IMR-90 (cell line): ENCODE measurements around the gene LUC7L3. TPM values are rescaled to one million over a fixed set of nuclear protein-coding genes. Genes with fewer than 3 reads are reported as not detected.

ENCODE experiments used
- ATAC-seq: fragments of 200-7000 bp; cut with Tn5 transposase; 2 replicates; pipeline ENCODE4 v1.9.1; 2020; ENCODE audit warnings: low read depth, mild to moderate bottlenecking, moderate library complexity
- BruUV-seq: library from RNA; stranded (reverse); fragments of 400-500 nt; replicated peaks from 2 replicates; lab custom pipeline; 2021; lab: Mats Ljungman, UMichigan
- CTCF ChIA-PET: fragments of 300-600 bp; formaldehyde crosslinking; extraction: SDS; loops from one replicate; lab custom pipeline; 2021; ENCODE audit warnings: antibody characterized with exemption; lab: Yijun Ruan, JAX
- POLR2A ChIA-PET: fragments of 300-600 bp; sonication (Branson Sonifier 250); formaldehyde crosslinking; loops from one replicate; lab custom pipeline; 2022; ENCODE audit warnings: antibody characterized with exemption; ENCODE audit not compliant: unreplicated experiment; lab: Charles Lee
- DNase-seq: peaks from one replicate; pipeline ENCODE4 v3.0.0; 2013
- H2AFZ ChIP-seq: replicated peaks from 2 replicates; pipeline ENCODE3; 2013; ENCODE audit warnings: low read length, mild to moderate bottlenecking; ENCODE audit not compliant: poor library complexity
- H2AK5ac ChIP-seq: 2 replicates; pipeline ENCODE4 v1.6.1; 2013; ENCODE audit warnings: low read depth, low read length, inconsistent platforms
- H2AK9ac ChIP-seq: replicated peaks from 2 replicates; pipeline ENCODE3; 2013; ENCODE audit warnings: mild to moderate bottlenecking, low read depth, low read length, moderate library complexity; ENCODE audit not compliant: poor library complexity
- H2BK120ac ChIP-seq: 2 replicates; pipeline ENCODE4 v1.6.1; 2013; ENCODE audit warnings: low read depth, low read length, inconsistent platforms
- H2BK15ac ChIP-seq: 3 replicates; pipeline ENCODE4 v1.6.1; 2013; ENCODE audit warnings: low read depth, low read length, inconsistent platforms
- H2BK20ac ChIP-seq: 2 replicates; pipeline ENCODE4 v1.6.1; 2013; ENCODE audit warnings: low read depth, mild to moderate bottlenecking, inconsistent platforms, low read length, moderate library complexity
- H2BK5ac ChIP-seq: 2 replicates; pipeline ENCODE4 v1.6.1; 2013; ENCODE audit warnings: mild to moderate bottlenecking, low read depth, low read length, inconsistent platforms; ENCODE audit not compliant: poor library complexity, severe bottlenecking
- H3K14ac ChIP-seq: replicated peaks from 2 replicates; pipeline ENCODE4 v1.6.1; 2013; ENCODE audit warnings: low read depth, low read length, inconsistent platforms
- H3K18ac ChIP-seq: 2 replicates; pipeline ENCODE4 v1.6.1; 2013; ENCODE audit warnings: low read depth, low read length, control low read depth
- H3K23ac ChIP-seq: 2 replicates; pipeline ENCODE4 v1.6.1; 2013; ENCODE audit warnings: low read depth, low read length, inconsistent platforms
- H3K27ac ChIP-seq: 2 replicates; pipeline ENCODE4 v1.5.1; 2013; ENCODE audit warnings: mild to moderate bottlenecking, control low read depth, low read length; ENCODE audit not compliant: insufficient read depth
- H3K27me3 ChIP-seq: 2 replicates; pipeline ENCODE4 v1.6.1; 2013; ENCODE audit warnings: low read length; ENCODE audit not compliant: control insufficient read depth, insufficient read depth
- H3K36me3 ChIP-seq: 2 replicates; pipeline ENCODE4 v1.6.1; 2013; ENCODE audit warnings: low read length, mixed read lengths; ENCODE audit not compliant: control insufficient read depth, insufficient read depth
- H3K4ac ChIP-seq: 2 replicates; pipeline ENCODE4 v1.6.1; 2013; ENCODE audit warnings: low read depth, low read length, inconsistent platforms
- H3K4me1 ChIP-seq: 2 replicates; pipeline ENCODE4 v1.6.1; 2013; ENCODE audit warnings: low read length, mixed read lengths; ENCODE audit not compliant: control insufficient read depth, insufficient read depth
- H3K4me2 ChIP-seq: 2 replicates; pipeline ENCODE4 v1.6.1; 2013; ENCODE audit warnings: low read depth, mild to moderate bottlenecking, control low read depth, low read length, moderate library complexity
- H3K4me3 ChIP-seq: 2 replicates; pipeline ENCODE4 v1.5.1; 2013; ENCODE audit warnings: low read depth, mild to moderate bottlenecking, control low read depth, low read length, moderate library complexity; ENCODE audit not compliant: insufficient read depth
- H3K56ac ChIP-seq: 2 replicates; pipeline ENCODE4 v1.6.1; 2013; ENCODE audit warnings: low read length, inconsistent platforms; ENCODE audit not compliant: insufficient read depth; ENCODE audit errors: extremely low read depth
- H3K79me1 ChIP-seq, 2 experiments: 2 replicates each; pipeline ENCODE4 v1.6.1; 2013; ENCODE audit warnings: low read length in 2 of 2, inconsistent platforms in 1 of 2, low read depth in 1 of 2
- H3K9ac ChIP-seq: 2 replicates; pipeline ENCODE4 v1.6.1; 2013; ENCODE audit warnings: low read depth, low read length, control low read depth
- H3K9me1 ChIP-seq: 2 replicates; pipeline ENCODE4 v1.6.1; 2013; ENCODE audit warnings: low read length, inconsistent platforms; ENCODE audit not compliant: insufficient read depth
- H3K9me3 ChIP-seq: 2 replicates; pipeline ENCODE4 v1.6.1; 2013; ENCODE audit warnings: low read length; ENCODE audit not compliant: control insufficient read depth, insufficient read depth
- H4K20me1 ChIP-seq: 2 replicates; pipeline ENCODE4 v1.6.1; 2013; ENCODE audit warnings: low read length, inconsistent platforms; ENCODE audit not compliant: insufficient read depth
- H4K5ac ChIP-seq: 2 replicates; pipeline ENCODE4 v1.6.1; 2013; ENCODE audit warnings: mild to moderate bottlenecking, low read depth, low read length, control low read depth
- H4K8ac ChIP-seq, 2 experiments: 2 replicates each; pipeline ENCODE4 v1.6.1; 2013; ENCODE audit warnings: low read depth in 2 of 2, low read length in 2 of 2, control low read depth in 1 of 2, inconsistent platforms in 1 of 2
- H4K91ac ChIP-seq: 2 replicates; pipeline ENCODE4 v1.6.1; 2013; ENCODE audit warnings: low read depth, low read length, inconsistent platforms; ENCODE audit not compliant: insufficient read depth
- BHLHE40 ChIP-seq: fragments of 150-350 bp; IDR thresholded peaks from 2 replicates; pipeline ENCODE4 v1.6.1; 2016; ENCODE audit warnings: mild to moderate bottlenecking, low read depth, low read length
- CEBPB ChIP-seq: IDR thresholded peaks from 2 replicates; pipeline ENCODE4 v1.6.1; 2012; ENCODE audit warnings: low read depth, low read length, improper control_type of control experiment
- MXI1 ChIP-seq: IDR thresholded peaks from 2 replicates; pipeline ENCODE4 v1.6.1; 2012; ENCODE audit warnings: low read depth, mild to moderate bottlenecking, low read length, moderate library complexity, borderline replicate concordance
- NFE2L2 ChIP-seq: fragments of 150-350 bp; IDR thresholded peaks from 2 replicates; pipeline ENCODE4 v1.6.1; 2016; ENCODE audit warnings: low read depth, mild to moderate bottlenecking, low read length
- WGBS, 2 experiments: methylation state at CpG; one replicate each; pipeline versions ENCODE4 v1.1.5 to v1.1.7; 2013; ENCODE audit warnings: missing lambda C conversion rate in 2 of 2; ENCODE audit not compliant: insufficient read length in 1 of 2; ENCODE audit errors: extremely low coverage in 2 of 2; 5-methylcytosine and 5-hydroxymethylcytosine counted together
- dilution Hi-C: fragments of 300-500 bp; cut with HindIII; formaldehyde crosslinking; loops from one replicate; pipeline ENCODE4 v1.14.3; 2018; ENCODE audit warnings: low sequenced_read_pairs; ENCODE audit not compliant: unreplicated experiment
- in situ Hi-C: fragments of 300-500 bp; cut with MboI; formaldehyde crosslinking; loops from 3 replicates; pipeline ENCODE4 v1.14.3; 2019; ENCODE audit warnings: low sequenced_read_pairs, inconsistent platforms, mixed read lengths
- intact Hi-C: fragments of 100-400 bp; cut with micrococcal nuclease; formaldehyde crosslinking; loops from 2 replicates; pipeline ENCODE4 v1.10.0; 2022
- polyA plus RNA-seq, 3 experiments: library from polyadenylated mRNA; depleted of rRNA; stranded (reverse); fragments of >200 nt; gene quantifications; 2 replicates each; pipeline ENCODE4 v1.2.3, GENCODE V29; 2012; ENCODE audit warnings: low replicate concordance in 1 of 3
- total RNA-seq: library from RNA; depleted of rRNA; stranded (reverse); fragments of >200 nt; gene quantifications from 2 replicates; pipeline ENCODE4 v1.2.3, GENCODE V29; 2012

The LUC7L3 gene
- total and polyA plus RNA-seq, 2 of the 4 experiments (the other 2 are of a cell fraction) = 17.7 to 44.7 TPM

- Histone ChIP-seq H2AK5ac (no peak overlapping the region), H3K9me3 (no peaks in the 10 kb centered on the region), H3K4me1 (no peaks in the 10 kb centered on the region), H3K36me3 (no peaks in the 10 kb centered on the region), H3K4me3 (no peak overlapping the region), H4K5ac (no peak overlapping the region), H2AFZ (peak overlapping the region; percentile 26), H2BK120ac (no peak overlapping the region), H2BK5ac (no peak overlapping the region), H3K23ac (no peak overlapping the region), H3K56ac (no peak overlapping the region), H3K9me1 (no peaks in the 10 kb centered on the region), H3K14ac (no peak overlapping the region), H3K4me2 (no peak overlapping the region), H2BK20ac (no peak overlapping the region), H2BK15ac (no peak overlapping the region), H2AK9ac (no peak overlapping the region), H3K9ac (no peak overlapping the region), H3K27ac (no peak overlapping the region), H4K8ac (no peak overlapping the region), H3K79me1 (no peaks in the 10 kb centered on the region), H4K20me1 (no peaks in the 10 kb centered on the region), H4K91ac (no peak overlapping the region), H3K18ac (no peak overlapping the region), H3K27me3 (peaks cover 7% of the 10 kb centered on the region), H3K4ac (no peak overlapping the region)
- intact Hi-C loops (no loop called here), in situ Hi-C loops (no loop called here), dilution Hi-C loops (no loop called here)
- 81% methylated on average over 4 of the region's 10 CpGs; no CpG with 5 or more reads in 1 of the 2 experiments for WGBS, 2 experiments
- ChIA-PET POLR2A (no interaction called here), CTCF (no interaction called here)
- BruUV-seq = no TSS peak
- ATAC-seq (no peak), DNase-seq (no peak)
- TF ChIP-seq BHLHE40 (no peak), NFE2L2 (no peak), MXI1 (no peak), CEBPB (no peak)
These were observed 47.0 kb downstream of the LUC7L3 start for GRCh38 chr17:50766222-50767023.
